Head of caudate nucleus (tissue), 42 donors: Measurements from ENCODE around the gene NUP88.
A peak's percentile ranks its signal among the peaks of the same experiment; 100 is the strongest.
"Not testable (repeated sequence)": the region's sequence is repeated elsewhere in the genome, so short reads cannot be mapped to it uniquely, and the experiment has no call there.

ENCODE experiments used
- DNase-seq, 42 donors: peaks; one replicate each; pipeline versions ENCODE4 v3.0.0 to v3.0.0-alpha.2; 2020 to 2021; ENCODE audit warnings: mixed read lengths in 7 of 42
- intact Hi-C: fragments of 100-400 bp; cut with DNase I; formaldehyde crosslinking; loops from one replicate; pipeline ENCODE4 v1.15.0; 2022

NUP88 gene

DNA sequence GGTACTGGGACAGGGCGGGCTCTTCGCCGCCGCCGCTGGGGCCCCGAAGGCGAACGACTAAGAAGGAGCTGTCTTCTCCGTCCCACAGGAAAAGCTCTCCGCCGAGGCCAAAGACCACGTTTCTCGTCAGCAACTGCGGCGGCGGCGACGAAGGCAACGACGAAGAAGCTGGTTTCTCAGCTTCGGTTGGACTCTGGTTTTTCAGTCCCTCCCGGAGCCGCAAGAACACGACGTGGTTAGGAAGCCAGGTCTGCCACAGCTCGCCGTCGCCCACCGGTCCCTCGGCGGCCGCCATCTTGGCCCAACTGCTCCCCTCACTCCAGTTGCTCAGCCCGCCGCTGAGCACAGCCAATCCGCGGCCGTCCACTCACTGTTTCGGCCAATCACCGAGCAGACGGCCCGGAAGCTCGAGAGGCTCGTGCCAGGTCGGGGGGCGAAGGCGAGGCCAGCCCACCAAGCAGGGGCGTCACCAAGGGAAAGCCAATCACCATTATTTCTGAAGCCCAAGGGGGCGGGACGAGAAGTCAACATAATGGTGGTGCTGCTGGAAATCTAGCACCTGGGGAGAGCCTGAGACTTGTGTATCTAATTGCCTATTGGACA, at the start of gene NUP88:
Gene NUP88 (minus strand): TSS at position 307 of the 603 bp plus-strand sequence. CDS start 12 bp downstream, at position 295.
- intact Hi-C loops, result no loop called here
- peak; percentile 95 to 99 (median 98) for DNase-seq

DNA sequence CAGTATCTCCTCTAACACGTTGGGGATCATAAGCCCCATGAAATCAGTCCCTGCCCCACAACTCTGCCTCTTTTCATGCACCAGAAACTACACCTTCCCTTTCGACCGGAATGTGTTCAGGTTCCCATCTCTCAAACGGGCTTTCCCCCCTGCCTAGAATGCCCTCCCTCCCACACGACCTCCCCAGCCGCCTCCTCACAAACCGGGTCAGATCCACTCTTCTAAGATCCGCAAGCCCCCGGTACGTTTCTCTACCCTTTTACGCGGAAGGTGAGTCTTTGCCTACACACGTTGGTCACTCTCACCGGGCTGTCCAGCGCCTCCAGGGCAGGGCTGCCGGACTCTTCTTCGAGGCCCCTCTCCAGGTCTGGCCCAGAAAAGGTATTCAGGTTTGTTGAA, 48.6 kb upstream of the NUP88 start:
- intact Hi-C loops, result loop anchor here (2.0 kb wide), 2 partner anchors 19 to 29 kb away; partner anchors contain the start of genes C1QBP, DERL2 and MIS12
- DNase-seq, result peak in 4 of 42 donors; percentile 1 to 46 (median 21)

DNA sequence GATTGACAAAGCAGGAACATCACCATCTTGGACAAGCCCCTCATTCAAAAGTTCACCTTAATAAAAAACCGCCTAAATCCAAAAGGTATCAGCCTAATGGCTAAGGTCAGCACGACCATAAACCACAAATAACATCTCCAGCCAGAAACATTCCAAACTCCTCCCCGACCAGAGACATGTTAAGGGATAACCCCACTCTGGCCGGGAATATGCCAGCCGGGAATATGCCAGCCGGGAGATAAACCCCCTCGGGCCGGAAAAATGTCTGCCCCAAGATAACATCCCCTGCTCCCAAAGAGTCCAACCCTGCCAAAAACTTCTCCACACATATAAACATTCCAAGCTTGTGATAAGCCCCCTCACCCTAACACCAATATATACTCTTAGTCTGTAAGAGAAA, 48.0 kb upstream of the NUP88 start:
- intact Hi-C loops, result no loop called here
- no peak for DNase-seq

DNA sequence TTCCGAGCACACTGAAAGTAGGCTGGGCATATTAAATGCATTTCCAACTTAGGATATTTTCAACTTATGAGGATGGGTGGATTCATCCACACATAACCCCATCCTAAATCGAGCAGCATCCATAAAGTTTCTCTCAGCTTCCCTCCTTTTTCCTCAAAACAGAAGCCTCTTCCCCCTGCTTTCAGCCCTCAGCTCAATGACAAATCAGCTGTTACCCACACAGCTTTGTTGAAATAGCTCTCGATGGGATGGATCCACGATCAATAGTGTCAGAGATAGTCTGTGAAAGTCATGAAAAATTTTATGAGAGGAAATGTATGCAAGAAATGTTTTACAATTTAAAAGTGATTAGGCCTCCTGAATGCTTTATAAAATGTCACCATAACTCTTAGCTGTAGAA, 46.8 kb upstream of the NUP88 start:
- DNase-seq, result no peak
- intact Hi-C loops, result no loop called here

DNA sequence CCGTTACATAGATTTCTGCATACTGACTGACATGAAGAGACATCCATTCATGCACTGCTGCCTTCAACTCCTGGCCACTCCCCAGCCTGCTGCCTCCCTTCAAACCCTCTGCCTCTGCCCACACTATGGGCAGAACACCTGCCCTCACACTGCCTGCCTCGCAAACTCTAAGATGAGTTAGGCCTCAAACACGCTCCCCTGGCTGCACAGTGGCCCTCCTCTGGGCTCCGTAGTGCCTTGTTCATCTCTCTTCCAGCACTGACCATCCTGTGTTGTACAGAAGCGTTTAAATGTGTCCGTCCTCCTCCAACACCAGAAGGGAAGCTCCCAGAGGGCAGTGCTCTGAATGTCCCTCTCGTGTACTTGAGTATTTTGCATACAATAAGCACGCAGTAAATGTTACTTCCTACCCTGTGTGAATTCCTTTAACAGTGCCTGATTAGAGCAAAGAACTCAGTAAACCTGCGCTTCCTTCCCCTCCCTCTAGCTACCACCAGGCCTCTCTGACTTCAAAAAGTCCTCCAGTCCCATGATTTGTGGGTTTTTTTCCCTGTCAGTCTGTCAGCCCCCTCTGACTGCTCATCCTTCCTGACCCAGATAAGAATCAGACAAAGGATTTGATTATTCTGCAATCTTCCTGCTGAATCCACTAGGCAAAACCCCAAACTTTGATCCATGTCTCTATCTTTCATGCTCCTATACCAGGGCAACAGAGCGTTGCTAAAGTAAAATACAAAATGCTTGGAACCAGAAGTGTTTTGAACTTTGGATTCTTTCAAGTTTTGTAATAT, 45.5 kb upstream of the NUP88 start:
- DNase-seq, result no peak
- intact Hi-C loops, result no loop called here

DNA sequence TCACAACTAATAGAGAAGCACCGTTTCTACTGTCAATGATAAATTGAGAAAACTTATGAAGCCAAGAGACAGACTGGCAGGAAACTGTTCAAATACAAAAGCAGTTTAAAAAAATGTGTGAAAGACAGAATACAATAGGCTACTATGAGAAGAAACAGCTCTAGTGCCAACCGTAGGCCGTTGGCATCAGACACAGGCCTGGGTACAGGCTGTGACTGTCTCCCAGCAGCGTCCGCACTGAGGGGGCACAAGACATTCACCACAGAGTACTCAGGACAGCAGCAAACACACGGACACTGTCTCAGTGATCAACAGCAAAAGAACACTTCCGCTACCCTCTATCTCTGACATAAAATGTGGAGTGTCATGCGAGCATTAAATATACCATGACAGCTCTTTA, 27.3 kb upstream of the NUP88 start:
- DNase-seq, result peak; percentile 64 to 94 (median 85)
- intact Hi-C loops, result no loop called here

DNA sequence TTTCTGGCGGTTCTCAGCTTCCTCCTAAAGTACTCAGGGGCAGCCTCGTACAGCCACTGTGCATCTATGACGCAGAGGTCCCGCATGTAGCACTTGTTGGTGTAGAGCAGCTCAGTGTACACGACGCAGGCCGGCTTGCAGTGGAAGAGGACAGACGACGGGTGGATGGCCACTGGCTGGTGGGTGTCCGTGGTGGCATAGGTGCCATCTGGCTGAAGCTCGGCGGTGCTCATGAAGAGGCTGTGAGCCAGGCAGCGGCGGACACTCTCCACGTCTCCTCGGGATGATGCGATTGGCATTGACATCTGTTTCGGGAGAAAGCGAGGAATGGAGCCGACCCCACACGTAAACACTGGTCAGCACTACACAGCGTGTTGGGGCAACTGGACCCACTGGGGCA, 24.7 kb upstream of the NUP88 start:
- intact Hi-C loops, result no loop called here
- no peak for DNase-seq

DNA sequence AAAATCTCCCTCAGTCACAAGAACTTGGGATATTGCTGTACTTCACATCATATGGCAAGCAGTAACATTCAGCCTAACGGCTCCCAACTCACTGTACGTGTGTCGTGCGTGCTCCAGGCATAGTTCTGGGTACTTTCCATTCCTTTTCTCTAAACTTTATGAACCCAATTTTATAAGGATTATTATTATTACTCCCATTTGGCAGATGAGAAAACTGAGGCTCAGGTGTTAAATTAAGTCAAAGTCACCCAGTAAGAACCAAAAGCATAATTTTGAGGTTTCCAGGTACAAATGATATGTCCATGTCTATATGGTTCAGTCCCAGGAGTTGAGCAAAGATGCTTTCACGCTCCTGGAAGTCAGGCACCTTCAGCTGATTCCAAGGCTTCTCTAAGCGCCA, 24.3 kb upstream of the NUP88 start:
- DNase-seq, result no peak
- intact Hi-C loops, result no loop called here

DNA sequence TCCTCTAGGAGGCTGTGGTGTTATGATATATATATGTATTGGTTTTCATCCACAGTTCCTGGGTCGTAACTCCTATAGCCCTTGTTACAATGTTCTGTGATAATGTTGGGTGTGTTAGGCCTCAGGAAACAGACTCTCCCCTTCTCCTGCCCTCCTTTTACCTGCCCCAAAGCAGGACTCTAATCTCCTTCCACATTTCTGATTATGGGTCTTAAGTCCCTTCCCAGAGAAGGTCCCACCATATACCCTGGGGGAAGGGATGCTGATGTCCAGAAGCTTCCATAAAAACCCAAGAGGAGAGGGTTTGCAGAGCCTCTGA, 19.9 kb upstream of the NUP88 start:
- intact Hi-C loops, result loop anchor here (2.0 kb wide), 1 partner anchor 29 kb away; the partner anchor contains the start of gene DHX33
- DNase-seq, result no peak

DNA sequence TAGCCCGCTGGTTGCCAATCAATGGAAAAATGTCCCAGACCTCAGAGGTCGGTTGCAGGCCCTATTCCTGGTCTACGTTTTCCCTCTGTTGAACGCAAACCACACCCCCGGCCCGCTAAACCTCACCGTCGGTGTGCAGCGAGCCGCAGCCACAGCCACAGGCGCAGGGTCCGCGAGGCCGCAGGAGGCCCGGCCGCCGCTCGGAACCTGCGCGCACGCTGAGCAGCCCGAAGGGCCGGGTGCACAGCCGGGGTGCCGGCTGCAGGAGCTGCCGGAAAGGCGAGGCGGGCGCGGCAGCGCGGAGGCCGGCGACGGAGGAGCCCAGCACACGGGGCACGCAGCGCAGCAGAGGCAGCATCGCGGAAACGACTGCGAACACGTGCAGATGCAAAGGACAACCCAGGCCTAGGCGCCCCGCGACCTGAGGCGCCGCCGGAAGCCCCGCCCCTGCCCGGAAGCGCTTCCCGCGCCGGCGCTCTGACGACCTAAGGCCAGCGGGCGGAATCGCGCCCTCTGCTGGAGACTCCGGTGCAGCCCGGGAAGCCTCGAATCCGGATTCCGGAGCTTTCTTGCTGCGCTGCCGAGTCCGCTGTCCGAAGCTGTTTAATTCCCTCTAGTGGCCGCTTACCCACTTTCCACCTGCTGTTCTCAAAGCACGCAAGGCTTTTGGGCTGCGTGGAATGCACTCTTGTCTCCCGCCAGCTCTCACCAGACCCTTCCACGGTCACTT, 19.4 kb upstream of the NUP88 start, which contains the start of gene C1QBP:
Gene C1QBP (minus strand): TSS at position 440 of the 730 bp plus-strand sequence. CDS start 82 bp downstream, at position 358.
- intact Hi-C loops, result loop anchor here (2.0 kb wide), 1 partner anchor 30 kb away; the partner anchor contains the start of gene DHX33
- DNase-seq, result peak; percentile 74 to 97 (median 91)

DNA sequence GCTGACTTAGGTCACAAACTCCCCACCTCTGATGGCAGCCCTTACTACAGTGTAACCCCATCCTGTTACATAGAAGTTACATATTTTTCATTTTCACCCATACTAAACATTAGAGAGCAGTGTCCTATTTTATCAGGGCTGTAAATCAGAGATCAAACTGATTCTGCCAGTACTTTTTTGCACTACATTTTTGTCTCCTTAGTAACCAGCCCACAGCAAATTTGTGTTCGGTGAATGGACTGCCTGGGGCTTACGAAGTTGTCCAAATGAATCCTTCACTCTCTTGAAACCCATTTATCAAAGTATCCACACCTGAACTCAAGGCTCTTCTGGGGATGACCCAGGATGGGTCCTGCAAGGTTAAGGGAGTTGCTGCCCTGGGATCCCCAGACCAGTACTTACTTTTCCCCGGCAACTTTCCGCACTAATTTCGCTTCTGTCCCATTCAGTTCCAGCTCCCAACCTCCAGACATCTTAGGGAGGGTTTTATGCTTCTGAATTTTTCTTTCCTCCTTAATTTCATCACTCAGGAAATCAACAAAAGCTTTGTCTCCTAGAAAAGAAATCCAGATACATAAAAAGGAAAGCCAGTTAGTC, 18.4 kb upstream of the NUP88 start:
- intact Hi-C loops, result loop anchor here (2.0 kb wide), 1 partner anchor 31 kb away; the partner anchor contains the start of gene DHX33

DNA sequence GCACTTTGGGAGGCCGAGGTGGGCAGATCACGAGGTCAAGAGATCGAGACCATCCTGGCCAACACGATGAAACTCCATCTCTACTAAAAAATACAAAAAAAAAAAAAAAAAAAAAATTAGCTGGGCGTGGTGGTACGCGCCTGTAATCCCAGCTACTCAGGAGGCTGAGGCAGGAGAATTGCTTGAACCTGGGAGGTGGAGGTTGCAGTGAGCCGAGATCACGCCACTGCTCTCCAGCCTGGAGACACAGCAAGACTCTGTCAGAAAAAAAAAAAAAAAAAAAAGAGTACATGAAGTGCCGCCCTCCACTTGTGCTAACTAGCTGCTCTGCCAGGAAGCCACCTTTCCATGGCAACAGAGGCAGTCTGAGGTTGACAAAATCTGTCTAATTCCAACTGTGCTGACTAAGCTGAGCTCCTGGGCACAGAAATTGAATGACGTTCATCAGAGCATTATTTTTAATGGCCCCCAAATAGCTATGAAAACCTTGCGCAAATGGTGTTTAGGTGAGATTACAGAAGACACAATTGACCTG, 16.4 kb upstream of the NUP88 start:
- peak in 35 of 42 donors; percentile 11 to 88 (median 55) for DNase-seq
- intact Hi-C loops, result not testable (repeated sequence)

More for the DNA sequence above, 18.4 kb upstream of the NUP88 start:
- no peak for DNase-seq

DNA sequence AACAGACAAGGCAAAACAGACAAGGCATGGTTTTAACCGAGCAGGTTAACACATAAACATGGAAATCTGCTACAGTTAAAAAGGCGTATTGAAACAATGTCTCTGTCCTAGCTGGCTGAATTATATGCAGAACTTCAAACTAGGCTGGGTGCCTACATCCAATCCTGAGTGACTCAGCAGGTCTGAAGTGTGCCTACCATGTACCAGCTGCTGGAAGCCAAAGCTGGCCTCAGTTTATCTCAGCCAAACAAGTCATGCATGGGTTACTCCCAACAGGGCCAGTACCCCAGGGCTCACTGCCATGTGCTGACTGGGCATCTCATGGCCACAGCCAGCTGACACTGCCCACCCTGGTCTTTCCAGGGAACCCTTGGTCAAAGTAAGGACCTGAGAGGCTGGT, 15.5 kb upstream of the NUP88 start:
- intact Hi-C loops, result no loop called here
- no peak for DNase-seq

DNA sequence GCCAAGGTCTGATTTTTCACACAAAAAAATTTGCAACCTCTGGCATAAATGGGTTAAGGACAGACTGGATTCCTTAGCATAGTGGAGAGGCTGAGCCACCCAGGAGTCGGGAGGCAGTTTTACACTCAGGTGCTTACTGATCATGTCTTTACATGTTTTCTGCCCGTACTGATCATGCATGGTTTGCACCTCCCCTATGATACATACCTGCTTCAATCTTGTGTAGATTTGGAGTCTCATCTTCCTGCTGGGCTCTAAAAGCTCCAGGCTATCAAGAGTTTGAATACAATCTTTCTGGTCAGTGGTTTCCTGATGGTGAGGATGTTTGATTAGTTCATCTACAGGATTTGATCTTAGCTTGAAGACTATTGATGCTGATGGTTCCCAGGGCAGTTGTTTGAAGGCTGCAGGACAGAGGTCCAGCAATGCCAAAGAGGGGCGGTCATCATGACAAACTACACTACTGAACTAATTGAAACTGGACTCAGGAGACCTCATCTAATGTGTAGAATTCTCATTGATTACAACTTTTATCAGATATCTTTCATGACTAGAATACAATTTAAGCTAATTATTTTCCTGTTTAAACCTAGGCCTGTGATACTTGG, 12.6 kb upstream of the NUP88 start:
- intact Hi-C loops, result no loop called here
- no peak for DNase-seq

DNA sequence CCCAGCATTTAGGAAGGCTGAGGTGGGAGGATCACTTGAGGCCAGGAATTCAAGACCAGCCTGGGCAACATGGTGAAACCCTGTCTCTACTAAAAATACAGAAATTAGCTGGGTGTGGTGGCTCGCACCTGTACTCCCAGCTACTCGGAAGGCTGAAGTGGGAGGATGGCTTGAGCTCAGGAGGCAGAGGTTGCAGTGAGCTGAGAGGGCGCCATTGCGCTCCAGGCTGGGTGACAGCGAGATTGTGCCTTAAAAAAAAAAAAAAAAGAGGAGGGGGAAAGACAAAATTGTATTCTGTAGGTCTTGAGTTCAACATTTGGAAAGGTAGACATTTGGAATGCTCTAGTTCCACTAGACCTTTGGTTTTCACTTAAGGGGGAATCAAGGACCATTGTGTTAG, 11.8 kb upstream of the NUP88 start:
- DNase-seq, intact Hi-C loops: not testable (repeated sequence)

DNA sequence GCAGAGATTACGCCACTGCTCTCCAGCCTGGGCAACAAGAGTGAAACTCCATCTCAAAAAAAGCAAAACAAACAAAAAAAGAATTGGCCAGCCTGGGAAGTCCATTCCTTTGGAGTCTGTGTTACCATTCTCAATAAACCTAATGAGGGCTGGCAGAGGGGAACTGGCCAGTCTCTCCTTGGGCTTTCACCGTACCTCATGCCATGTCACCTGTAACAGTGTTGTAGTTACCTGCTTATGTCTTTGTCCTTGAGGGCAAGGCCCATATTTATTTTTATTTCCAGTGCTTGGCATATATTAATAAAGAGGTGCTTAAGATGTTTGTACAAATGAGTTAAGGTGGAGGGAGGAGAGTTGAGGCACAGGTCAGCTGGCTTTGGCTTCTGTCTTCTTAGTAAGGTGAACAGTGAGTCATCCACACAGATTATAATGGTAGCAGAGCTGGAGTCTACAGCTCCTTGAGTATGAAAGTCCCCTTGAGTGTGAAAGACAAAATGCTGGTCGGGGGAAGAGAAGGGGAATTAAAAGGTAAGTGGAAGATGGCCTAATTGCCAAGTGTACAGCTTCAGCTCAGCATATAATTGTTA, 11.0 kb upstream of the NUP88 start:
- no peak for DNase-seq
- intact Hi-C loops, result no loop called here

DNA sequence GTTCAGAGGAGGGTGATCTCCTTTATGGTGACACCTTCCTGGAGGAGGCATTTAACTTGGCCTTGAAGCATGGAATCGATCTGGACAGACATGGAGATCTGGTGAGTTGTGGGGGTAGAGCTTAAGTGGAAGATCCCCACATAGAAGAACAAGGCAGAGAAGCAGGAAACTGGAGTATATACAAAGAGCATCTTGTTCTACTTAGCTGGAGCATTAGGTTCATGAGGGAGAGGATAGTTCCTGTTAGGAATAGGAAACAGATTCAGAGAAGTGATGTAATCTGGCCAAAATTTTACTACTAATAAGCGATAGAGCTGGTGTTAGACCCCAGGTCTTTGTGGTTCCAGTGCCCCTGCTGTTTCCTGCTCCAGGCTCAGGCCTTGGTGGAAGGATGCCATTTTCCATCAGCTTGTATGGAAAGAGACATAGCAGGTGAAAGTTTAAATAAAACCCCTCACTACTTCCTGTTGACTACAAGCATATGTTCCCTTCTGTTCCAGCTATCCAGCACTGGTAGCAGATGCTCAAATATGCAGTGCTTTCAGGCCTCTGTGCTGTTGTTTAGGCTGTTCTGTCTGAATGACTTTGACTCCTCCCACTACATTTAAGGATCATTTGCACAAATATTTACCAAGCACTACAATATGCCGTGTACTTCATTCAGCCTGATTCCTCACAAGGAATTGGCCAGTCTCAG, 9.9 kb upstream of the NUP88 start:
- intact Hi-C loops, result no loop called here

DNA sequence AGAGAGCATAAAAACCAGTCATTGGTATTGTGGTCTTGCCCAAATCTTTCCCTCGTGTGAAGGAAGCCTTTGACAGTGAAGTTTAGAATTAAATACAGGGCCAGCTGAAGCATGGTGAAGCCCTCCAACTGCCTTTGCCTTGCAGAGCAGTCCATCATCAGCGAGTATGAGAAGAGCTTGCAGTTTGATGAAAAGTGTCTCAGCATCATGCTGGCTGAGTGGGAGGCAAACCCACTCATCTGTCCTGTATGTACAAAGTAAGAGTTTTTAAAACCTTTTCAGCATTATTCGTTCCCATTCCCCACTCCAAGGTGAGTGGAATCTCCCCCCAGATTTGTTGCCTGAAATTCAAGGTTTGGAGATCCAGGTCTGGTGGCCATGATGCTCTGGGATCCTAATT, 6.4 kb upstream of the NUP88 start:
- intact Hi-C loops, result no loop called here
- peak in 10 of 42 donors; percentile 18 to 60 (median 44) for DNase-seq

More for the DNA sequence above, 9.9 kb upstream of the NUP88 start:
- no peak for DNase-seq
